H1 (cell line): ENCODE results near the gene ZNF91. TPM values are rescaled to one million over a fixed set of nuclear protein-coding genes. Genes with fewer than 3 reads are reported as not detected.

ENCODE experiments used
- CTCF ChIA-PET: fragments of 300-600 bp; sonication (Branson Sonifier 250); formaldehyde crosslinking; loops from one replicate; lab custom pipeline; 2021; ENCODE audit not compliant: partially characterized antibody; lab: Charles Lee
- POLR2A ChIA-PET: fragments of 300-600 bp; sonication (Branson Sonifier 250); formaldehyde crosslinking; loops from one replicate; lab custom pipeline; 2021; ENCODE audit warnings: inconsistent platforms; ENCODE audit not compliant: partially characterized antibody; lab: Charles Lee
- DNase-seq, 2 experiments: peaks; one replicate each; pipeline versions ENCODE4 v3.0.0 to v3.0.0-alpha.2; 2010 to 2022; ENCODE audit warnings: low spot score in 2 of 2, low read depth in 1 of 2, mixed read lengths in 1 of 2
- FAIRE-seq: peaks from 2 replicates; lab custom pipeline; 2011; peaks lifted over from hg19 to GRCh38; lab: Jason Lieb, UNC
- H2AFZ ChIP-seq: 2 replicates; pipeline ENCODE4 v1.8.1; 2012; ENCODE audit warnings: low read length, inconsistent platforms
- H2AK5ac ChIP-seq: 2 replicates; pipeline ENCODE4 v1.6.1; 2013; ENCODE audit warnings: low read depth, low read length
- H2BK120ac ChIP-seq: replicated peaks from 2 replicates; pipeline ENCODE3; 2013; ENCODE audit warnings: low read depth, low read length, inconsistent platforms
- H2BK12ac ChIP-seq: 2 replicates; pipeline ENCODE4 v1.6.1; 2013; ENCODE audit warnings: low read depth, low read length
- H2BK15ac ChIP-seq: 2 replicates; pipeline ENCODE4 v1.6.1; 2013; ENCODE audit warnings: low read length
- H2BK20ac ChIP-seq: 2 replicates; pipeline ENCODE4 v1.6.1; 2013; ENCODE audit warnings: low read length
- H2BK5ac ChIP-seq: 2 replicates; pipeline ENCODE4 v1.6.1; 2013; ENCODE audit warnings: low read depth, low read length
- H3K14ac ChIP-seq: 2 replicates; pipeline ENCODE4 v1.6.1; 2013; ENCODE audit warnings: inconsistent platforms; ENCODE audit not compliant: insufficient read length
- H3K18ac ChIP-seq: 2 replicates; pipeline ENCODE4 v1.6.1; 2013; ENCODE audit warnings: low read length; ENCODE audit errors: extremely low read depth
- H3K23ac ChIP-seq: 2 replicates; pipeline ENCODE4 v1.6.1; 2013; ENCODE audit warnings: inconsistent platforms; ENCODE audit not compliant: insufficient read length
- H3K23me2 ChIP-seq: 2 replicates; pipeline ENCODE4 v1.6.1; 2013; ENCODE audit warnings: low read depth, low read length
- H3K27ac ChIP-seq: 2 replicates; pipeline ENCODE4 v1.6.1; 2011; ENCODE audit warnings: low read depth, low read length, inconsistent platforms
- H3K27me3 ChIP-seq, 4 experiments: replicated peaks in 1 of 4; 1 replicate in 1 of 4; 2 replicates in 3 of 4; pipeline versions ENCODE4 v1.6.1 to v1.8.1; 2011 to 2013; ENCODE audit warnings: low read length in 3 of 4, mild to moderate bottlenecking in 3 of 4, inconsistent platforms in 2 of 4, mixed read lengths in 2 of 4, moderate library complexity in 1 of 4; ENCODE audit not compliant: control insufficient read depth in 3 of 4, insufficient read depth in 3 of 4; ENCODE audit errors: extremely low read depth in 1 of 4
- H3K36me3 ChIP-seq, 4 experiments: 2 replicates each; pipeline versions ENCODE4 v1.6.1 to v1.8.1; 2011 to 2013; ENCODE audit warnings: mild to moderate bottlenecking in 4 of 4, low read length in 3 of 4, moderate library complexity in 2 of 4, control low read depth in 1 of 4, inconsistent platforms in 1 of 4; ENCODE audit not compliant: insufficient read depth in 4 of 4, control insufficient read depth in 2 of 4
- H3K4ac ChIP-seq: replicated peaks from 2 replicates; pipeline ENCODE3; 2013; ENCODE audit warnings: low read length, low read depth, mixed read lengths, inconsistent platforms; ENCODE audit not compliant: insufficient read length
- H3K4me1 ChIP-seq, 4 experiments: replicated peaks in 1 of 4; 1 replicate in 1 of 4; 2 replicates in 3 of 4; pipeline versions ENCODE4 v1.6.1 to v1.8.1; 2011 to 2013; ENCODE audit warnings: low read length in 3 of 4, inconsistent platforms in 2 of 4, mixed read lengths in 1 of 4; ENCODE audit not compliant: insufficient read depth in 4 of 4, control insufficient read depth in 3 of 4
- H3K4me2 ChIP-seq, 2 experiments: 2 replicates each; pipeline versions ENCODE4 v1.6.1 to v1.8.1; 2011 to 2013; ENCODE audit warnings: low read depth in 2 of 2, low read length in 2 of 2, control low read depth in 1 of 2, inconsistent platforms in 1 of 2, mild to moderate bottlenecking in 1 of 2; ENCODE audit not compliant: insufficient read depth in 1 of 2
- H3K4me3 ChIP-seq, 4 experiments: fragments of 200-600, 300-600 bp in 1 of 4; sonication (generic), shearing (Covaris generic), sonication (Bioruptor Twin) in 1 of 4; 2 replicates each; pipeline versions ENCODE4 v1.5.1 to v1.8.1; 2011 to 2016; ENCODE audit warnings: low read length in 4 of 4, low read depth in 3 of 4, control low read depth in 2 of 4, inconsistent platforms in 2 of 4, mild to moderate bottlenecking in 2 of 4, mixed read lengths in 1 of 4, moderate library complexity in 1 of 4; ENCODE audit not compliant: insufficient read depth in 2 of 4; ENCODE audit errors: extremely low read depth in 1 of 4
- H3K56ac ChIP-seq: replicated peaks from 2 replicates; pipeline ENCODE3; 2013; ENCODE audit warnings: low read depth, mild to moderate bottlenecking, mixed read lengths, low read length, inconsistent platforms; ENCODE audit not compliant: insufficient read length
- H3K79me1 ChIP-seq: 2 replicates; pipeline ENCODE4 v1.6.1; 2013; ENCODE audit warnings: low read depth, low read length, control low read depth
- H3K79me2 ChIP-seq, 2 experiments: 2 replicates each; pipeline versions ENCODE4 v1.6.1 to v1.8.1; 2012 to 2013; ENCODE audit warnings: low read length in 2 of 2, mild to moderate bottlenecking in 2 of 2, inconsistent platforms in 1 of 2; ENCODE audit not compliant: insufficient read depth in 2 of 2, control insufficient read depth in 1 of 2
- H3K9ac ChIP-seq, 4 experiments: replicated peaks in 1 of 4; 1 replicate in 1 of 4; 2 replicates in 3 of 4; pipeline versions ENCODE4 v1.6.1 to v1.8.1; 2011 to 2013; ENCODE audit warnings: low read depth in 3 of 4, low read length in 3 of 4, control low read depth in 2 of 4, mild to moderate bottlenecking in 2 of 4, moderate library complexity in 2 of 4, inconsistent platforms in 1 of 4; ENCODE audit errors: extremely low read depth in 1 of 4
- H3K9me3 ChIP-seq, 2 experiments: 2 replicates each; pipeline versions ENCODE4 v1.6.1 to v1.8.1; 2012 to 2013; ENCODE audit warnings: mild to moderate bottlenecking in 2 of 2, moderate library complexity in 2 of 2, control low read depth in 1 of 2, inconsistent platforms in 1 of 2, low read depth in 1 of 2, low read length in 1 of 2, mixed read lengths in 1 of 2; ENCODE audit not compliant: insufficient read depth in 2 of 2
- H4K20me1 ChIP-seq, 2 experiments: replicated peaks in 1 of 2; 2 replicates each; pipeline versions ENCODE3 to v1.8.1; 2011 to 2013; ENCODE audit warnings: inconsistent platforms in 2 of 2, low read length in 2 of 2, mild to moderate bottlenecking in 1 of 2; ENCODE audit not compliant: insufficient read depth in 2 of 2, control insufficient read depth in 1 of 2
- H4K5ac ChIP-seq: 2 replicates; pipeline ENCODE4 v1.6.1; 2013; ENCODE audit warnings: low read length, low read depth, mixed read lengths, inconsistent platforms; ENCODE audit not compliant: insufficient read length
- H4K8ac ChIP-seq: 2 replicates; pipeline ENCODE4 v1.8.0; 2013; ENCODE audit warnings: mild to moderate bottlenecking, moderate library complexity, low read length, inconsistent platforms; ENCODE audit not compliant: insufficient read depth; ENCODE audit errors: extremely low read depth
- H4K91ac ChIP-seq: replicated peaks from 2 replicates; pipeline ENCODE3; 2013; ENCODE audit warnings: low read length, mixed read lengths, inconsistent platforms; ENCODE audit not compliant: insufficient read length
- CBX5 ChIP-seq: fragments of 300-800, 300-1000 bp; sonication (generic); IDR thresholded peaks from 2 replicates; pipeline ENCODE4 v1.7.1; 2016; ENCODE audit warnings: antibody characterized with exemption, low read length, low read depth
- CEBPB ChIP-seq: IDR thresholded peaks from 2 replicates; pipeline ENCODE4 v1.6.1; 2012; ENCODE audit warnings: low read depth, low read length
- CHD1 ChIP-seq: IDR thresholded peaks from 2 replicates; pipeline ENCODE4 v1.6.1; 2012; ENCODE audit warnings: low read depth, low read length, improper control_type of control experiment
- KDM5A ChIP-seq: fragments of 200-600 bp; IDR thresholded peaks from 2 replicates; pipeline ENCODE4 v1.7.1; 2012; ENCODE audit warnings: mild to moderate bottlenecking, low read length, inconsistent platforms, mixed read lengths
- POLR2AphosphoS5 ChIP-seq: IDR thresholded peaks from 2 replicates; pipeline ENCODE4 v1.6.1; 2011; ENCODE audit warnings: low read depth, low read length
- TAF1 ChIP-seq: IDR thresholded peaks from 2 replicates; pipeline ENCODE4 v1.6.1; 2011; ENCODE audit warnings: mild to moderate bottlenecking, low read depth, low read length
- USF2 ChIP-seq: IDR thresholded peaks from 2 replicates; pipeline ENCODE4 v1.6.1; 2011; ENCODE audit warnings: low read length, improper control_type of control experiment
- ZNF274 ChIP-seq: IDR thresholded peaks from 2 replicates; pipeline ENCODE4 v1.7.0; 2012; ENCODE audit warnings: low read length, borderline replicate concordance; ENCODE audit errors: extremely low read depth
- WGBS, 2 experiments: shearing (Covaris generic) in 1 of 2; methylation state at CpG; one replicate each; pipeline versions ENCODE4 v1.1.6 to v1.1.7; 2013 to 2015; ENCODE audit warnings: low lambda C conversion rate in 2 of 2, mixed read lengths in 2 of 2, inconsistent platforms in 1 of 2, low coverage in 1 of 2, missing lambda C conversion rate in 1 of 2; ENCODE audit not compliant: insufficient replicate concordance in 2 of 2, insufficient coverage in 1 of 2, insufficient read length in 1 of 2; ENCODE audit errors: extremely low coverage in 1 of 2, missing lambda C conversion rate in 1 of 2; 5-methylcytosine and 5-hydroxymethylcytosine counted together
- polyA plus RNA-seq, 7 experiments: library from polyadenylated mRNA; depleted of rRNA in 3 of 7; stranded (reverse) in 5 of 7; unstranded in 2 of 7; fragments of >200 nt in 5 of 7; fragments of 200-250 nt in 2 of 7; gene quantifications; 1 replicate in 5 of 7; 2 replicates in 1 of 7; 4 replicates in 1 of 7; pipeline versions ENCODE4 v1.2.1 to v1.2.3, GENCODE V29; 2011 to 2013; ENCODE audit warnings: missing spikeins in 2 of 7, mixed read lengths in 2 of 7
- total RNA-seq: library from RNA; stranded (reverse); fragmentation: NEBNext Ultra II Directional; extraction: Animal tissue kit (Norgen Biotek cat#: 25700); gene quantifications from 2 replicates; pipeline ENCODE4 v1.2.1, GENCODE V29; 2021

The ZNF91 gene
- total and polyA plus RNA-seq, 2 of the 8 experiments (the other 6 are each of a cell fraction or from before 2014, with no cell fraction given): 16.5 to 35.1 TPM

- Histone ChIP-seq H3K14ac (no peak overlapping the region), H2BK20ac (no peak overlapping the region), H2BK15ac (no peak overlapping the region), H2BK120ac (no peak overlapping the region), H3K9ac (no peak overlapping the region), H3K9me3 (peaks cover 25 to 73% of the 10 kb centered on the region in 2 experiments), H3K23ac (no peak overlapping the region), H3K4me2 (no peak overlapping the region), H2BK5ac (no peak overlapping the region), H3K27me3 (no peaks in the 10 kb centered on the region), H3K79me1 (no peaks in the 10 kb centered on the region), H4K91ac (no peak overlapping the region), H3K4me1 (no peaks in the 10 kb centered on the region), H2AK5ac (no peak overlapping the region), H4K20me1 (no peaks in the 10 kb centered on the region), H3K27ac (no peak overlapping the region), H2AFZ (no peak overlapping the region), H3K4ac (no peak overlapping the region), H3K4me3 (no peak overlapping the region), H3K79me2 (no peaks in the 10 kb centered on the region), H4K8ac (no peak overlapping the region), H3K23me2 (no peaks in the 10 kb centered on the region; the same call in 1 of the 2 replicates), H4K5ac (no peak overlapping the region), H3K18ac (no peak overlapping the region), H2BK12ac (no peak overlapping the region), H3K56ac (no peak overlapping the region), H3K36me3 (no peaks in the 10 kb centered on the region; a peak in 1 of 8 replicates)
- CTCF ChIA-PET: interaction anchor here (0.6 kb wide), 1 partner anchor 52 kb away, joined by 3 read pairs; no protein-coding TSS in a partner anchor
- no peak for FAIRE-seq
- POLR2A ChIA-PET: no interaction called here
- no peak for DNase-seq
- 82% methylated on average over 1 of the region's 1 CpG; no CpG with 5 or more reads in 1 of the 2 experiments for WGBS, 2 experiments
- TF ChIP-seq CHD1 (no peak), KDM5A (no peak), POLR2AphosphoS5 (no peak), TAF1 (no peak), CEBPB (no peak), CBX5 (no peak), ZNF274 (no peak), USF2 (no peak)
These were observed 77.1 kb downstream of the ZNF91 start for GRCh38 chr19:23318143-23318542.
